GM13976 (cell line): ENCODE data around the gene SLC49A3.
A peak's percentile ranks its signal among the peaks of the same experiment; 100 is the strongest.

Experiments used
- DNase-seq: peaks from one replicate; pipeline ENCODE4 v3.0.0; 2012; ENCODE audit warnings: low spot score
- CTCF ChIP-seq: IDR thresholded peaks from 2 replicates; pipeline ENCODE4 v1.5.1; 2012; ENCODE audit warnings: borderline replicate concordance, mild to moderate bottlenecking; ENCODE audit not compliant: insufficient read depth; ENCODE audit errors: extremely low read depth, missing control alignments, control extremely low read depth
- in situ Hi-C: fragments of 300-500 bp; cut with MboI; formaldehyde crosslinking; loops from one replicate; pipeline ENCODE4 v1.12.0; 2022; ENCODE audit warnings: low sequenced_read_pairs, mixed read lengths, inconsistent platforms; ENCODE audit not compliant: unreplicated experiment

Gene SLC49A3

GRCh38 chr4:678331-679103 lies 10.4 kb downstream of the SLC49A3 start:
- DNase-seq = no peak
- in situ Hi-C loops = no loop called here
- no peak for TF ChIP-seq CTCF

- in situ Hi-C loops = no loop called here
- no peak for TF ChIP-seq CTCF
- no peak for DNase-seq
These were observed 11.3 kb downstream of the SLC49A3 start for GRCh38 chr4:677431-678293.

- no peak for TF ChIP-seq CTCF
- in situ Hi-C loops = no loop called here
- no peak for DNase-seq
These were observed 12.1 kb downstream of the SLC49A3 start for GRCh38 chr4:676871-677235.

GRCh38 chr4:675980-676870 lies 12.7 kb downstream of the SLC49A3 start:
- DNase-seq = peak; percentile 82
- in situ Hi-C loops = no loop called here
- no peak for TF ChIP-seq CTCF

GRCh38 chr4:675036-675882 lies 13.7 kb downstream of the SLC49A3 start:
- DNase-seq = no peak
- in situ Hi-C loops = no loop called here
- no peak for TF ChIP-seq CTCF
